Bronchial epithelial cell (primary cell): ENCODE results near the gene MCTP2. TPM values are rescaled to one million over a fixed set of nuclear protein-coding genes. Genes with fewer than 3 reads are reported as not detected.

ENCODE experiments used
- DNase-seq: peaks from one replicate; pipeline ENCODE4 v3.0.0-alpha.2; 2010; ENCODE audit warnings: low read depth
- FAIRE-seq: peaks from 2 replicates; lab custom pipeline; 2011; peaks lifted over from hg19 to GRCh38; lab: Jason Lieb, UNC
- H3K27me3 ChIP-seq: 2 replicates; pipeline ENCODE4 v1.5.1; 2011; ENCODE audit warnings: low read length; ENCODE audit not compliant: control insufficient read depth, insufficient read depth
- H3K36me3 ChIP-seq: 2 replicates; pipeline ENCODE4 v1.5.1; 2011; ENCODE audit warnings: low read length; ENCODE audit not compliant: control insufficient read depth, insufficient read depth
- H3K4me3 ChIP-seq: 2 replicates; pipeline ENCODE4 v1.5.1; 2011; ENCODE audit warnings: mild to moderate bottlenecking, low read depth, low read length, control low read depth
- total RNA-seq: library from RNA; depleted of rRNA; stranded (reverse); fragments of >200 nt; gene quantifications from 2 replicates; pipeline ENCODE4 v1.2.1, GENCODE V29; 2014
- TF ChIP-seq, protein P1 (sequence below): IDR thresholded peaks from 2 replicates; pipeline ENCODE4 v1.5.1; 2011; ENCODE audit warnings: mild to moderate bottlenecking, moderate library complexity, low read length, control low read depth, inconsistent platforms; ENCODE audit not compliant: insufficient read depth, severe bottlenecking

Gene MCTP2, protein sequence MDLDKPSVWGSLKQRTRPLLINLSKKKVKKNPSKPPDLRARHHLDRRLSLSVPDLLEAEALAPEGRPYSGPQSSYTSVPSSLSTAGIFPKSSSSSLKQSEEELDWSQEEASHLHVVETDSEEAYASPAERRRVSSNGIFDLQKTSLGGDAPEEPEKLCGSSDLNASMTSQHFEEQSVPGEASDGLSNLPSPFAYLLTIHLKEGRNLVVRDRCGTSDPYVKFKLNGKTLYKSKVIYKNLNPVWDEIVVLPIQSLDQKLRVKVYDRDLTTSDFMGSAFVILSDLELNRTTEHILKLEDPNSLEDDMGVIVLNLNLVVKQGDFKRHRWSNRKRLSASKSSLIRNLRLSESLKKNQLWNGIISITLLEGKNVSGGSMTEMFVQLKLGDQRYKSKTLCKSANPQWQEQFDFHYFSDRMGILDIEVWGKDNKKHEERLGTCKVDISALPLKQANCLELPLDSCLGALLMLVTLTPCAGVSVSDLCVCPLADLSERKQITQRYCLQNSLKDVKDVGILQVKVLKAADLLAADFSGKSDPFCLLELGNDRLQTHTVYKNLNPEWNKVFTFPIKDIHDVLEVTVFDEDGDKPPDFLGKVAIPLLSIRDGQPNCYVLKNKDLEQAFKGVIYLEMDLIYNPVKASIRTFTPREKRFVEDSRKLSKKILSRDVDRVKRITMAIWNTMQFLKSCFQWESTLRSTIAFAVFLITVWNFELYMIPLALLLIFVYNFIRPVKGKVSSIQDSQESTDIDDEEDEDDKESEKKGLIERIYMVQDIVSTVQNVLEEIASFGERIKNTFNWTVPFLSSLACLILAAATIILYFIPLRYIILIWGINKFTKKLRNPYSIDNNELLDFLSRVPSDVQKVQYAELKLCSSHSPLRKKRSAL
- total RNA-seq = 15.9 and 20.0 TPM in 2 replicates

DNA sequence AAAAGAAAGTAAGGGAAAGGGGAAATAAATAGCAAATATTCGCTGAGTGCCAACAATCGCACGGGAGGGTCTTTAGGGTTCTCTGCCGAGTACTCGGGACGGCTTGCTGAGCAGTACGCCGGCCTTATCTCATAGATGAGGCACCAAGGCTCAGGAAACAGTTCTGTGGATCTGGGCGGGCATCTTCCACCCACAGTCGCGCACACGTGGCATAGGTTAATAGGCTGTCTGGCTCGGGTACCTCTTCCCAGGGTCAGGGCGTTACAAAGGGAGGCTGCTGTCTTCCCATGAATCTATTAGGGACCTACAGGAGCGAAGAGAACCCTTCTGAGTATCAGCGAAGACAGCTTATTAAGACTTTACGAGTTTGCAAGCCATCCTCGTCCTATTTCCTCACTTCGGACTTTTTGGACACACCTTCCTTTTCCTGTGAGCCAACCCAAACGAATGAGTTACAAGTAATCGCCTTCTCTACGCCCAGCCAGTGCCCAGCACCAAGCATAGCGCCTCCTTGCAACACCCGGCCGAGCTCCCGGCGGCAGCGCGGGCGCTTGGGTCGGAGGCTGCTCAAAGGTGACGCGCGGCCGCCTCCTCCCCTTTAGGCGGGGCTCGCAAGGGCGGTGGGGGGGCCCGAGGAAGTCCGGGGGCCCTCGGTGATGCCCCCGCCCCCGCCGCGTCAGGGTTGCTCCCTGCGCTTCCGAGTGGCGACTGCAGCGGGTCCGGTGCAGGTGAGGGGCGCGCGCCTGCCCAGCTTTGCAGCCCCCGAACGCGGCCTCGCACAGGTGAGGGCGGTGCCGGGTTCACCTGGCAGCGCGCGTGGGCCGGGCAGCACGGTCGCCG is at the start of gene MCTP2:
Gene MCTP2 (plus strand): TSS at position 679 of the 840 bp plus-strand sequence. CDS start 66,705 bp downstream, outside the sequence.
- TF ChIP-seq, protein P1, sequence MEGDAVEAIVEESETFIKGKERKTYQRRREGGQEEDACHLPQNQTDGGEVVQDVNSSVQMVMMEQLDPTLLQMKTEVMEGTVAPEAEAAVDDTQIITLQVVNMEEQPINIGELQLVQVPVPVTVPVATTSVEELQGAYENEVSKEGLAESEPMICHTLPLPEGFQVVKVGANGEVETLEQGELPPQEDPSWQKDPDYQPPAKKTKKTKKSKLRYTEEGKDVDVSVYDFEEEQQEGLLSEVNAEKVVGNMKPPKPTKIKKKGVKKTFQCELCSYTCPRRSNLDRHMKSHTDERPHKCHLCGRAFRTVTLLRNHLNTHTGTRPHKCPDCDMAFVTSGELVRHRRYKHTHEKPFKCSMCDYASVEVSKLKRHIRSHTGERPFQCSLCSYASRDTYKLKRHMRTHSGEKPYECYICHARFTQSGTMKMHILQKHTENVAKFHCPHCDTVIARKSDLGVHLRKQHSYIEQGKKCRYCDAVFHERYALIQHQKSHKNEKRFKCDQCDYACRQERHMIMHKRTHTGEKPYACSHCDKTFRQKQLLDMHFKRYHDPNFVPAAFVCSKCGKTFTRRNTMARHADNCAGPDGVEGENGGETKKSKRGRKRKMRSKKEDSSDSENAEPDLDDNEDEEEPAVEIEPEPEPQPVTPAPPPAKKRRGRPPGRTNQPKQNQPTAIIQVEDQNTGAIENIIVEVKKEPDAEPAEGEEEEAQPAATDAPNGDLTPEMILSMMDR = peak; percentile 44
- DNase-seq = peak; percentile 93
- FAIRE-seq = no peak
- Histone ChIP-seq H3K27me3 (no peaks in the 10 kb centered on the region), H3K4me3 (peak within 1 kb of the TSS; percentile 79), H3K36me3 (no peaks in the 10 kb centered on the region)

DNA sequence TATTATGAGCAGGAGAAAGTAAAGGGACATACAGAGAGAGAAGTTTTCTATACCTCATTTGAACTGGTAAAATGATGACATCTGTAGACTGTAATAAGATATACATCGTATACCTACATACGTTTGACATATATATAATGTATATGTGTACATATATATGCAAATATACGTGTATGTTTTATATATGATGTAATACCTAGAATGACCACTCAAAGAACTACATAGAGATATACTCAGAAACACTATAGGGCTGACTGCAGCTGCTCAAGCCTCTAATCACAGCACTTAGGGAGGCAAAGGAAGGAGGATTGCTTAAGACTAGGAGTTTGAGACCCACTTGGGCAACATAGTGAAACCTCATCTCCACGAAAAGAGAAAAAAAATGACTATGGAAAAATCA is 48.5 kb upstream of the MCTP2 start:
- DNase-seq = no peak
- TF ChIP-seq, protein P1 = no peak
- Histone ChIP-seq H3K4me3 (no peak overlapping the region), H3K27me3 (no peaks in the 10 kb centered on the region), H3K36me3 (no peaks in the 10 kb centered on the region)
- no peak for FAIRE-seq

DNA sequence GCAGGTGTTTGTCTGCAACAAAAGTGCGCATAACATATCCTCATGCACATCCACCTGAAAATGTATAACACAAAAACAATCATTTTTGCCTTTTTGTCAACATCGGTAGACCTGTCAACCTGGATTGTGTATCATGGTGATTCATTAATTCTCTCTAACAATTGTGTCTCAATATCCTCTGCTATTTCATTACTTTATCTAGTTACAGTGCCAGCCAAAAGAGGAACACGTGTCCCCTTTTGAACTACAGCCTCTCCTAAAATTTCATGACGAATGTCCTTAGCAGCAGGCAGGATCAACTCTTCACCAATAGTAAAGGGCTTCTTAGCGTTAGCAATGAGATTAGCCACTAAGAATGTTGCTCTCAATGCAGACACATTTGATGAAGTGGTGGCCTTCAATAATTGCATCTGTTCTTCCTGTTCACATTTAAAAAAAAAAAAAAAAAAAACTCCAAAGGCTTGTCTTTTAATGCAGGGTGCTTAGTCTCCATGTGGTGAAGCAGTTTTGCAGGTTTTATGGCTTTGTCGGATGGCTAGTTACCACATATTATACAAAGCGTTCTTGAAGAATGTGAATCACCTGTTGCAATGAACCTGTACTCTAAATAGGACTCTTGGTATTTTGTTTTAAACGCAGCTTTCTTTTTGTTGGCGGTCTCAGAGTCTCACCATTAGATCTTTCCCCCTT is 45.7 kb upstream of the MCTP2 start:
- DNase-seq (peak; percentile 50), FAIRE-seq (no peak)
- H3K4me3 ChIP-seq = no peak overlapping the region
- H3K36me3 ChIP-seq = no peaks in the 10 kb centered on the region
- no peaks in the 10 kb centered on the region for H3K27me3 ChIP-seq
- TF ChIP-seq, protein P1 = no peak

DNA sequence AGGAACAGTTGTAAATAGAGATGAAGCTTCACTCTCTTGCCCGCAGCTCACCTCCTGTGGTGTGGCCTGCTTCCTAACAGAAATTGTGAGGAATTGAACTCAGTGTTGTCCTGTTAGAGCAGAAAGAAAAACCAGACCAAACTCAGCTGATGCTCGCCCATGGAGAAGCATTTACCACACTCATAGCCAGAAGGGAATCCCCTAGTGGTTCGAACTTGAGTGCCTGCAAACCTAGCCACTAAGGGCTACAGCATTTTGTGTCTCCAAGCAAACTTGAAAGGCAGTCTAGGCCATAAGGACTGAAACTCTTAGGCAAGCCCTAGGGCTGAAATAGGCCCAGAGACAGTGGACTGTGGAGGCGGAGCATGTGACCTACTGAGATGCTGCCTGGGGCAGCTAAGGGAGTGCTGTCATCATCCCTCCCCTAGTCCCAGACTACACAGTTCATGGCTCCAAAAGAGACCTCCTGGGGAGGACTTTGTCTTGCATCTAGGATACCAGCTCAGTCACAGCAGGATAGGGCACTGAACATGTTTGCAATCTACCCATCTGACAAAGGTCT is 44.5 kb upstream of the MCTP2 start:
- no peak overlapping the region for H3K4me3 ChIP-seq
- H3K27me3 ChIP-seq = no peaks in the 10 kb centered on the region
- FAIRE-seq (no peak), DNase-seq (no peak)
- TF ChIP-seq, protein P1 = no peak
- H3K36me3 ChIP-seq = no peaks in the 10 kb centered on the region

DNA sequence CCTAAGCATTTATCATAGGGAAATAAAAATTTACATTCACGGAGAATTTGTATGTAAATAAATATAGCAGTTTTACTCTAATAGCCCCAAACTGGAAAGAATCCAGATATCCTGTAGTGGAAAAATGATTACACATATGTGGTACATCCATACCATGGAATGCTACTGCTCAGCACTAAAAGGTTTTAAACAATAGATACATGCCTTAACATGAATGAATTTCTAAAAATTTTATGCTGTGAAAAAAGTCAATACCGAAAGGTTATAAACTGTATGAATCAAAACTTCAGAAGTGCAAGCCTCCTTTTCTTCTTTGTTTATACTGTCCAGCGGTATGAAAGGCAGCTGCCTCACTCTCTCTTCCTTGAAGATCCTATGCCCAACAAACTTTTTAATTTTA is 37.5 kb upstream of the MCTP2 start:
- no peak for FAIRE-seq

More for the DNA sequence above, 37.5 kb upstream of the MCTP2 start:
- Histone ChIP-seq H3K27me3 (no peaks in the 10 kb centered on the region), H3K4me3 (no peak overlapping the region), H3K36me3 (no peaks in the 10 kb centered on the region)
- TF ChIP-seq, protein P1 = no peak
- DNase-seq = peak; percentile 76
